Stimulated activated CD8-positive, alpha-beta memory T cell treated with anti-CD3 and anti-CD28 coated beads, Interleukin-15, amount 100 ng/mL, for 1 hour (primary cell): ENCODE measurements around the gene TMPRSS7.
"Not testable (repeated sequence)": the region's sequence is repeated elsewhere in the genome, so short reads cannot be mapped to it uniquely, and the experiment has no call there.

ENCODE experiments used
- DNase-seq: peaks from one replicate; pipeline ENCODE4 v3.0.0-alpha.2; 2020; ENCODE audit warnings: low read depth

TMPRSS7 gene

DNA sequence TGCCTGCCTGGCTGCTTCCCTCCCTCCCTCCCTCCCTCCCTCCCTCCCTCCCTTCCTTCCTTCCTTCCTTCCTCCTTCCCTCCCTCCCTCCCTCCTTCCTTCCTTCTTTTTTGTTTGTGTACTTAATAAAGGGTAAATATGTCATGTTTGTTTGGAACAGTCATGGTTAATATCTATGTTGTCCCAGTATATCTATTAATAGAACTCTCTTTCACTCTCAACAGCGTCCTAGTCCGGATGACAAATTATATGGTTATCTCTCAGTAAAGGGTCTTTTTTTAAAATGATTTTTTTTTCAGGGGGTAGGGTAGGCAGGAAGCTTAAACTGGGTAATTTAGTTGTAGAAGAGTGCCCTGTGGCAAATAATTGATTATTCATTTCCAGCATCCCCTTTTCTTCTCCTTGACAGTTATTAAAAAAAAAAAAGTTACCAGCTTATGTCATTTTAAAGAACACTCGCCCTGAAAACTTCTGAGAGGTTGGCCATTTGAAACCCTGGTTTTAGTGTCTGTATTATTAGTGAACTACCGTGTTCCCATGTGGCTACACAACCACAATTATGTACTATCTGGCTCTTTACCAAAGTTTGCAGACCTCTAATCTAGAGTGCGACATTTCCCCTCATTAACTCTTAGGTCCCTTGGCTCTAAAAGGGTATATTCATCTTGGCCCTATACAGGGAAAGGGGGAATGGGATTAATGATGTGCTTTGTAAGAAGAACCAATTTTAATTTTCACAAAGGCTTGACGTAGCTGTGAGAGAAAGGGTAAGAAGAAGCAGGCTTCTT lies 22.1 kb upstream of the TMPRSS7 start:
- no peak for DNase-seq

DNA sequence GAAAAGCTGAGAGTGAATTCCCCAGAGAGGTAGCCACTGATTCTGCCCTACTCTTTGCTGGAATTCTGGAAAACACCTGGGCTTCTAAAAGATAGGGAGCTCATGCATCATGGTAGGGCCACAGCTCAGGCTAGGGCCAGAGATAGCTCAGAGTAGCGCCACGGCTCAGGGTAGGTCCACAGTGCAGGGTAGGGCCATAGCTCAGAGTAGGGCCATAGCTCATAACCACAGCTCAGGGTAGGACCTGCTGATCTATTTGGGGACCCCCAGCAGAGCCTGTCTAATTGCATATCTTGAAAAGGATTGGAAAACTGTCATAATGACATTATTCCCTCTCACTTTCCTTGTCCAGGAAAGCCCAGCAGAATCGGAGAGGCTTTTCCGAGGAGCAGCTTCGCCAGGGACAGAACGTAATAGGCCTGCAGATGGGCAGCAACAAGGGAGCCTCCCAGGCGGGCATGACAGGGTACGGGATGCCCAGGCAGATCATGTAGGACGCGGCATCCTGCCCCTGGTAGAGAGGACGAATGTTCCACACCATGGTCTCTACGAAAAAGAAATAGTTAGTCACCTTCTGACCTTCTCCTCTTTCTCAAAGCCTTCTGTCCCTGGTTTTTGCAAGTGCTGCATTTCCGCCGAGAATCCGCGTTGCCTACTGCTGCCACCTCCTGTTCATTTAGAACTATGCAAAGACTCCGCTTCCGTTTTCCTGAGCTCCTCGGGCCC lies 21.3 kb upstream of the TMPRSS7 start:
- peak; percentile 28 for DNase-seq

DNA sequence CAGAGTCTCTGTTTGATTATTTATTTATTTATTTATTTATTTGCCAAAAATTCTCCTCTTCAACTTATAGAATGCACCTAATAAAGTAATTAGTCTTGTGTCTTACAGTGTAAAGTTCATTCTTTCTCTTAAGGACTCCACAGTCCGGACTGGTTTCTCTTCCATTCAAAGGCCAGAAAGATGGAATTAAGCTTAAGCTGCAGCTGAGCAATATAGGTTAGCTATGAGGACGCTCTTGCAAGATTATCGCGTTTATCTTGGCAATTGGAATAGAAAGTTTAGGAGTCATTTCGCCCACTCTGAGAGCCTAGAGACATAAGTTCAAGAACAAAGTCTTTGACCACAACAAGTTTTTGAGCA lies 20.8 kb upstream of the TMPRSS7 start:
- no peak for DNase-seq

DNA sequence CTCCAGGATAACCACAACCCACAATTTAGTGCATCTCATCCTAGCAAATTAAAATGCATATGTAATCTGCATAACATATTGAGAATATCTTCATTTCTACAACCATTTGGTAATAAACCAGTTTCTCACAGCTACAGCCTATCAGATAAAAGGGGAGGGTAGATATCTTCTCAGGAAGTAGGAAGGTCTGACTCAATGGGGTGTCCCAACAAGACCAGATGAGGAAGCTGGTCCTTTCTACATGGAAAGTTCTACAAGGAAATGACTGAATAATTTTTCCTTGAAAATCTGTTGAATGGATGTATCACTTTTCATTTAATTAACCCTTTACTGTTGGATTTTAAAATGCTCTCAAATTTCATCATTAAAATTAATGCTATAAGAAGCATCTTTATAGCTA lies 17.4 kb upstream of the TMPRSS7 start:
- DNase-seq, result no peak

DNA sequence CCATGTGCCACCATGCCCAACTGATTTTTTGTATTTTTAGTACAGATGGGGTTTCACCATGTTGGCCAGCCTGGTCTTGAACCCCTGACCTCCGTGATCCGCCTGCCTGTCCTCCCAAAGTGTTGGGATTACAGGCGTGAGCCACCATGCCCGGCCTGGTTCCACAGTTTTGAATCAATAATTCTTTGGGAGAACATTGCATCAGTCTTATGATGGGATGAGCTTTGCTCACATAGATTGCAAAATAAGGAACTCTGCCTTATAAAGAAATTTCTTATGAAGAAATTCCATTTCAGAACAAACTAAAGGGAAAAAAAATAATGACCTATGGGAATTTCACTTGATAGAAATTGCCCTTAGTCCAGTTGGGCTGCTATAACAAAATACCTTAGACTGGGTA lies 15.8 kb upstream of the TMPRSS7 start:
- DNase-seq, result no peak

DNA sequence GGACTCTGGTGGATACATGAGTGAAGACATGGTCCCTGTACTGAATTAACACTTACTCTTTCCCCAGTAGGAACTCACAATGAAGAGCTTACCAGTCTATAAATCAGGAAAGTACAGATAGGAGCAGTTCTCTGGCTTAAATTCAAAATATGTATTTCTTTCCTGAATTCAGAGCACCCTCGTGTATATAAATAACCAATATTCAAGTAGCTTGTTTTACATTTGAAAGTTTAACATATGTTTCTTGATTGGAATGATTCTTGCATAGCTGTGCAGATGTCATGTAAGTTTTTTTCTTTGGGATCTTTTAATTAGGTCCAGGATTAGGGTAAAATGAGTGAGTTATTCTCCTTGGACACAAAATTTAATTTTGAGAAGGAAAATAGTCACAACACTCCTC lies 14.8 kb upstream of the TMPRSS7 start:
- DNase-seq, result no peak

DNA sequence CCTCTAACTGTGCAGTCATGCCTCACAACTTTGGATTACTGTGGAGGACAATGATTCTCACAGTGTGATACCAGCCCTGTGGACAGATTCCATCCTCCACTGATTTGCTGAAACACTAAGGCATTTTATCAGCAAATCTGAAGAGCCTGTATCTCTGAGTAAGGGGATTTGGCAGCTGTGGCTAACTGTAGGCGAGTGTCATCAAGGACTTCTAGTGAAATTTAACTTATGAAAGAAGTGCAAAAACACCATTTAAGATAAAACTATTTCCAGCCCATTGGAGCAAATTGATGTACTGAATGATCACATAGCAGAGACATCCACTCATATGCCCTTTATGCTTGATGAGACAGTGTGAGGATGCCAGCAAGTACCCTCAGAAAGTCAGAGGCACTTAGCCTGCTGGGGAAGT lies 13.9 kb upstream of the TMPRSS7 start:
- DNase-seq, result no peak

DNA sequence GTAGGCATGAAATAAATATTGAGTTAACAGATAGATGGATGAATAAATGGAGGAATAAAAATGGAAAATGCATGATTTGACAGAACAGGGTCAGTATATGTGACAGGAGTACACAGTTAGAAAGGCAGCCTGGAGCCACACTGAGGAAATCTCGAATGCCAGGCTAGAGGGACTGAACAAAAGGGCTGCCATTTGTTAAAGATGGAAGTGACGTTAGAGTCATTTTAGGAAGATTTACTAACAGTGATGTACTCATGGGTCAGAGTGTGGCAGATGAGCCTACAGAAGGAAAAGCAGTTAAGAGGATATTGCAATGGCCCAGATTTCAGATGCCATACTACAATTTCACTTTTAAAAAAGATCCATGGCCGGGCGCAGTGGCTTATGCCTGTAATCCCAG lies 7.4 kb upstream of the TMPRSS7 start:
- no peak for DNase-seq

DNA sequence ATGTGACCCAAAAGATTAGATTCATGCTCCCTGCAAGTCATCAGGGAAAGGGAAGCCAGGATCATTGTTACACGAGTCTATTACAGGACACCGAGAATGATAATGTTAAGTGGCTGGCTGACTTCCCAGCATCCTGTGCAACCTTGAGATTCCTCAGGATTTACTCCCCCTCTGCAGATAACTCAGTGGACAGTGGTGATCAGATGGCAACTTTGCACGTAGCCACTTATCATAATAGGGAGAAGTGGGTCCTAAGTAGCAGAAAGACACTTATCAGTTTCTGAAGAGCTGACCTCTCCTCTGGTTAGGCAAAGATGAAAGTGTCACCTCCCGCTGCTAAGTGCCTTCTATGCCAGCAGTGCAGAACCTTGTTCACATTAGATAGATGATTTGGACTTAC lies 6.7 kb upstream of the TMPRSS7 start:
- DNase-seq, result no peak

DNA sequence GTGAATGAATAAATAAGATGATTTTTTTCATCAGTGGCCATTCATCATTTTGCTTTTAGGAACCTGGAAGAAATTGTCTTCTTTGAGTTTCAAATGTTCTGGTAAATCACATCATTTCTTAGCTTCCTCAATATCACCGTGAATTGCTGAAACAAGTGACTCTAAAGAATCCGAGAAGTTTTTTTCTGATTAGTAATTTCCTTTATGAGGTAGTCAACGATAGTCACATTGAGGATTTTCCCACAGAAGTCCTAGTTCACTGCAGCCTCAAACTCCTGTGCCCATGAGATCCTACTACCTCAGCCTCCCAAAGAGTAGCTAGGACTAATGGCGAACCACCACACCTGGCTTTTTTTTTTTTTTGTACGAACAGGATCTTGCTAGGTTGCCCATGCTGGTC lies 3.6 kb upstream of the TMPRSS7 start:
- no peak for DNase-seq

DNA sequence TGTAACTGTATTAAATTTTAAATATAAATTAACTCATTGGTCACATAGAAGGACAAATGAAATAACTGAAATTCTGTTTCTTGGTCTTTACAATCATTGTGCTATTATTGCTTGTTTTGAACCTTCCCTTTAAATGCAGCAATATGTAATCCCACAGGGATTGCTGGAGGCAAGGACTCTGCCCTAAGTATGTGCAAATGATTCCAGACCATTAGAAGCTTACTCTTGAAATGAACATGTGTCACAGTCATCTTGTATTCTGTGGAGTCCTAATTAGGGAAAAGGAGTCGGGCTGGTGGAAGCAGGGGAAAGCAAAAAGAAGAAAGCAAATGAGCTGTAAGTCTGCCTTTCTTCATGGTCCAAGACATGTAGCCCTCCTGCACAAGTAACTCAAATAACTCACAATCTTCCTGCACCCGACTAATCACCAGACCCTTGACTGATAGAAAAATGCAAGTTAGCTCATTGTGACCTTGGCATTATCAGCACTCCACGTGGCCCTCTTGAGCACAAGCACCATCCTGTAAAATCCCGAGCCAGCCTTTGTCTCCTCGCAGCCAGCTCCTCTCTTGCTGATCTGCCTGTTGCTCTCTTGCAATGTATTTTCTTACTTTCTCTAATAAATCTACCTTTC lies 2.3 kb upstream of the TMPRSS7 start:
- DNase-seq, result no peak

DNA sequence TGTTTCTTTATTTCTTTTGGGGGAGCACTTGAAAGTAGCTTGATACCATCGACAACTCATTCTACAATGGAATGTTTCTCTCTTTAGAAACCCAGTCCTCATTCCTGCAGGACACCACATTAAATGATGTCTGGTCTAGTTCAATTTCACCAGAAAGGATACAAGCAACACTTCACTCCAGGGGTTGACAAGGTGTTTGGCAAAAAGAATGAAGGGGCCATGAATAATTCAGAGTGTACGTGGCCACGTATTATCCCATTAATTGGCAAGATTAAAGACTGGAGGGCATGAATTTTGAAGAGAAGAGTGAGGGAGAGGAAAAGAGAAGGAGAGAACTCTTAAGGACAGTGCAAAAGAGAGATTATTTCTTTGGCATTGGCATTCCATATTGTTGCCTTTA lies 705 bp downstream of the TMPRSS7 start:
- DNase-seq, result no peak

DNA sequence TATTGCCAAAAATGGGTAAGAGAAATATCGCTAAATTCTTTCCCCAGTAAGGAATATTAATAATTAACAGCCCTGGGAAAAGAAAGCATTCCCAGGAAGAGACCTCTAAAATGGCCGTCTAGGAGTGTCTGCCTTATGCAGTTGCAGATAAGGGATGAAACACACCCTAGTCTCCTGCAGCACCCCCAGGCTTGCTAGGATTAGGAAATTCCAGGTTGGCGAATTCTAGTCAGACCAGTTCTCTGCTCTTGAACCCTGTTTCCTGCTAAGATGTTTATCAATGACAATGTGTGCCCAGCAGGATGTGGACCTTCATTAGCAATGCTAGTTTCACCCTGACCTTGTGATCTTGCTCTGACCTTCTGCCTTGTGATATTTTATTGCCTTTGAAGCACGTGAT lies 2.7 kb downstream of the TMPRSS7 start:
- not testable (repeated sequence) for DNase-seq

DNA sequence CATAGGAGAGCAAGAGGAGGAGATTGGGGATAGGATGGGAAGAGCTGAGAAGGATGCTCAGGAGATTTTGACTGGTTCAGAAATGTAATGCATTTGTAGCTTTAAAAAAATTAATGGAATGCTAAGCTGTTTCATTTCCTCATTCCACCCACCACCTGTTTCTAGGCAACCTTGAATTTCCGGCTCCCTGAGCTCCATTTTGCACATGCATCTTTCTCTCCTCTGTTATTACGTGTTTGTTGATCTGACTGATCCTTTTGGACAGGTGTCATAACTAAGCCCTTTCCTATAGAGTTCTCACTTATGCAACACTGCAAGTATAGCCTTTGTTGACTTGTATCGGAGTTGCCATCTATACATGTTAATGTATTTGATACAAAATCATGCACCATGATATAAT lies 4.3 kb downstream of the TMPRSS7 start:
- no peak for DNase-seq

DNA sequence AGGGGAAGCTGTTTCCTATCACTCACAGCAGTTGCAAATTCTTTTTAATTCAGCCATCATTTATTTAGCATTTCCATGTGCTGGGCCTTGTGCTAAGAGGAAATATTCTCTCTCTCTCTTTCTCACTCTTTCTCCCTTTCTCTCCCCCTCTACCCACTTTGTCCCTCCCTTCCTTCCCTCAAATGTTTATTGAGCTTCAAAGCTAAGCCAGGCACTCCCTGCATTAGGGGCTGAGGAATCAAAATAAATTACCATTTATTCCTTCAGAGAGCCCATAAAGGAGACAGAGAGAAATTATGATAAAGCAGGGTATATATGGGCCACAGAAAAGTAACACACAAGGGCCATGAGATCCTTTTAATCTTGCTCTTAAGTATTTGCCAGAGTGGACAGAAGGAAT lies 6.8 kb downstream of the TMPRSS7 start:
- no peak for DNase-seq

DNA sequence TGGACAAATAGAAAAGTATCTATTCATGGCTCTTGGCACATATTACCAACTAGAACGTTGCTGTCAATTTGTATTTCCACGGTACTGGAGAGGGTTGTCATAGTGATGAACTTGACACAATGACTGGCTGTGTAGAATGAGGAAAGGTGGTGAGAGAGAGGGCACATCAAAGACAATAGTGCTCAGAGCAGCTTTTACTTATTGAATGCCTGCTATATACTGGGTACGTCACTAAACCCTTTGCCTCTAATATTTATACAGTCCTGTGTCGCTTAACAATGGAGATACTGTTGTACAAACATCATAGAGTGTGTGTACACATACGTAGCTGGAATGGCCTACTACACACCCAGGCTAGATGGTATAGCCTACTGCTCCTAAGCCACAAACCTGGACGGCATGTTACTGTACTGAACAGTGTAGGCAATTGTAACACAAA lies 8.3 kb downstream of the TMPRSS7 start:
- DNase-seq, result no peak

DNA sequence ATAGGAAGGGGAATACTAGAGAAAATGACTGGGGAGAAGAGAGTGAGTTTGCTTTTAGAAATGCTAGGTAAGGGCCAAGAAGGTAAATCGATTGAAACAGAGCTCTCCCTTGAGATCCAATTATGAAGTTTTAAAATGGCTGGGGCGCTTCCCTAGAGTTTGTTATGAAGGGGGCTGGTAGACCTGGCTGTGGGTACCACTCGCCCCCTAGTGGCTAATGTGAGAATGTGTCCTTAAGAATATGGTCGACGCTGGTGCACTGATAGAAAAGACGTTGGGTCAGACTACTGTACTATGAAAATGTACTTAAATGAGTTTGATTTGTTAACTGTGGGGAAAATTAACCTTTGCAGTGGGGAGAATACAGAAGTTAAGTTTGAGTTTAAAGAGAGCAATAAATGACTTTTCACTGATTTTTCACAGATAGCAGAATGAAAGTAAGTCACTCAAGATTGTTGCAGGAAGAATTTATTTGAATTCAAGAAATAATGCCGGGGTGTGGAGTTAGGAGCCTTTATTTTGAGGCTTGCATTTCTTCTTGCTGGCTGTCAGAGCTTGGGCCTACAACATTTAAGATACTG lies 9.2 kb downstream of the TMPRSS7 start:
- DNase-seq, result peak; percentile 10

DNA sequence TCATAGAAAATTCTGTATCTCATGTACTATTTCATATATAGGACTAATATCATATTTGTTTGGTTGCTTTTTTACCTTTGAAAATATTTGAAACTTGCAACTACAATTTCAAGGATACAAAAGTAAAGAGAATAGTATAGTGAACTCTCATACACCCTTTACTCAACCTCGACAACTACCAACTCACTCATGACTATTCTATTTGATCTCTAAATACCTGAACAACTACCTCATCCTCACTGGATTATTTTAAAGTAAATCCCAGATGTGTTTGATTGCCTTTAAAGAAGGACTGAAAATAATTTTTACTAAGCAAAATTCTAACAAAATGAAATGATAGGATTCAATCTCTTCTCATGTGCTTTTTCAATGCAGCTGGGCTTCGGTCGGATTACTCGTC lies 12.1 kb downstream of the TMPRSS7 start:
- DNase-seq, result no peak

DNA sequence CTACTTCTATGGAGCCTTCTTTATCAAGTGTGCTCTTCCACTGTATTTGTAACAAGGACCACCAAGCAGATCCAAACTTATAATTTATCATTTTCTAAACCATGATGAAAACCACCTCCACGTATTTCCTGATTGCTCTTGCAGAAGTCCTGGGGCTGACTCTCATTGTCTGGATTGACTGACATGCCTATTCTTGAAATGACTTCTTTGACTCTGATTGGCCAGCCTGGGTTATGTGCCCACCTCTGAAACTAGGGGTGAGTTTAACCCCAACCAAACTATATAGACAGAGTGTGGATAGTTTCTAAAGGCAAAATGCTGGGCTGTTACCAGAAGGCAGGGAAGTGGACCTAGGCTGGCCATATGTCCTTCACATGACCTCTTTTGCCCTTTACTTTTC lies 12.7 kb downstream of the TMPRSS7 start:
- no peak for DNase-seq

DNA sequence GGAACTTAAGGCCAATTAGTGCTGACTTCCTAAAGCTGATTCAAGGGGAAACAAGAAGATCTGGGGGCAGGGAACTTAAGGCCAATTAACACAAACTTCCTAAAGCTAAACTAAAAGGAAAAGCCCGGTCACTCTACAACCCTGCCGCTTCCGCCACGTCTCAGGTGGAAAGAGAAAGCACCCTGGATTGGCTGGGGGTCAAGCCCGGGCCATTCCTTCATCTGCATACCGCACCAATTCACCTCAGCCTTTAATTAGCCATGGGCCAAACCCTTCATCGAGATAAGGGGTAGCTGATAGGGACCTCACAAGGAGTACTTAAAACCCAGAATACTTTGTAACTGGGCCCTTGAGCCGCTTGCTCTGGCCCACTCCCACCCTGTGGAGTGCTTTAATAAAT lies 14.4 kb downstream of the TMPRSS7 start:
- DNase-seq, result no peak

DNA sequence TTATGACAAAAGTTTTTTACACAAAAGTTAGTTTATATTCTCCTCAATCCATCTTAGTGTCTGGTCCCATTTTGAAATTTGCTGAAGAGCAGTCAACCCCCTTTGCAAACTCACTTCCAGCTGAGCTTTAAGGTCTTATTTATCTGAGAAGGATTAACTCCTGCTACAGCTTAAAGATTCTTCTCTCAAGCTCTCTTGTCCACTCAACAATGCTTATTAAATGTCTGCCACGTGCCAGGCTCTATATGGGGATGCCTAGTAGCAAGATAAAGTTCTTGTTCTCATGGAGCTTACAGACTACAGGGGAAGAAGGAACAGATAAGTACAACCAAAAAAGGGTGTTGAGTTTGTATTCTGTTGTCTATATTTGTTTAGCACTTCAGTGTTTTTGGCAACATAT lies 18.7 kb downstream of the TMPRSS7 start:
- no peak for DNase-seq

DNA sequence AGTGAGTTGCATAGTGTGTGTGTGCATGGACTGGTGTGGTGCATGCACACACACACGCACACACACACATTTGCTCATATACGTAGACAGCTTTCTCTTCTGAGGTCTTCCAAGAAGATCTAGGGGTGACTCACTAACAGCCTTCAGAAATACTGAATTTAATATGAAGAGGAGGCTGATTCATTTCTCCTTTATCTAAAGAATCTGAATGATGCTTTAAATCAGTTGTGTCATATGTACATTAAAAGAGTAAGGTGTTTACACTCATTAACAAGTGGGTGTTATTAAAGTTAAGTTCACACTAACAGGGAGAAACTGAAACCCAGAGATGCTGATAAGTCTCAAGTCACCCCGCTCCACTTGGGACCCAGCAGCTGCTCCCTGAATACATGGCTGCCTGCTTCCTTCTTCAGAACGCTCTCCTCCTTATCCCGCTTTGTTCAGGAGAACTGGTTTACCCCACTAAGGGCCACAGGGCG lies 22.0 kb downstream of the TMPRSS7 start:
- DNase-seq, result no peak

DNA sequence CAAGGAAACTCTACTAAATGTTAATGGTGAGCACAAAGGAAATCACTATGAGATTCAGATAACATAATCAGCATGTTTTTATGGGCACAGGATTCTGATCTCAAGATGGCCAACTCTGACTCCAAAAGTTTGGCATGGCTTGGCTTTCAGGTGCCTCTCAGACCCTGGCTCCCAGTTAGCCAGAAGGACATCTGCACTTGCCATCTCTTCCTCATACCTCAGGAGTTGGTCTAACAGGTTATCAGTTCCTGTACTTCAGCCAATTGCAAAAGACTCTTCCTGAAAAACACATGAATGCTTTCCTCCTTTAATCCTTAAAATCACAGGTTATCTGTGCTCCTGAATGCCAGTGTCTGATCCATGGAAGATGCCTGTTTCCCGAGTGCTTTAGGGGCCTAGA lies 25.0 kb downstream of the TMPRSS7 start:
- DNase-seq, result no peak
